NCI-H2081 (cell line): ENCODE results near the gene LRP1B.
A peak's percentile ranks its signal among the peaks of the same experiment; 100 is the strongest.
"Not testable (repeated sequence)": the region's sequence is repeated elsewhere in the genome, so short reads cannot be mapped to it uniquely, and the experiment has no call there.

Experiments
- DNase-seq, 2 experiments: peaks; one replicate each; lab custom pipeline; 2025; lab: John Stamatoyannopoulos, UW

The LRP1B gene

DNA sequence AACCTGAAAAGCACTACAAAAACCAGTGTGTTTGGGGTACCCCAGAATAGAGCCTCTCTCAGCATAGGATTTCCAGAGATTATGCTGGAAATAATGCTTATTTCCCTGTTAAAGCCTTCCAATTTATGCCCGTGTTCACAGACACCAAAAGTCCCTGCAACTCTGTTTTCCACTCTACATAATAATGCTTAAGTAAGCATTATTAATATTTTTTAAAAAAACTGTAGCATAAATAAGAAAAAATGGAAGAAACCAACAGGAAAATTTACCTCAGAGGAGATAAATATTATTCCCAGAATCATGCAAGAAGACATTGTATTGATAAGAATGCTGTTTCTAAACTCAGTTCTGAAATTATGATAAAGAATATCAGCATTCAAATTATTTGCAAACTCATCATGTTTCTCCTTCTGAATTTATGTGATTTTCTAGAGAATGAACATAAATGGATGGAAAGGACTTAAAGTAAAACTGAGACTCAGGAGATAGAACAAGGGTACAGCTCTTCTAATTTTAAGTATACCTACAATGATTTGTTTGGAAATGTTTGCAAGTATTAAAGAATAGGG, 241.7 kb downstream of the LRP1B start:
- no peak for DNase-seq

DNA sequence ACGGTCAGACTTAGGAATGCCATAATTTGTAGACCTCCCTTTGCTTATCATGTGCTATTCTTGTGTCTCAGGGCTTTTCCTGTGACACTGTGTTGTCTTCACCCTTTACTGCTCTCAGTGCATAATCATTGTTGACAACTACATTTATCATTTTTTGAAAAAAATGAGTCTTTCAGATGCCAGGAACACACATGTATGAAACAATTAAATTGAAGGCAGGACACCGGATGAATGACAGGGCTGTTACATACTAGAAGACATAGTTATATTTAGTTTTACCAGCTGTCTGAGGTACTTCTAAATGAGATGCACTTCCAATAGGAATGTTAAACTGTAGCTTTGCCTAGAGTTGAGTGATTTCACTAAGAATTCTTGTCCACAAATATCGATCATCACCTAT, 243.5 kb downstream of the LRP1B start:
- no peak for DNase-seq

DNA sequence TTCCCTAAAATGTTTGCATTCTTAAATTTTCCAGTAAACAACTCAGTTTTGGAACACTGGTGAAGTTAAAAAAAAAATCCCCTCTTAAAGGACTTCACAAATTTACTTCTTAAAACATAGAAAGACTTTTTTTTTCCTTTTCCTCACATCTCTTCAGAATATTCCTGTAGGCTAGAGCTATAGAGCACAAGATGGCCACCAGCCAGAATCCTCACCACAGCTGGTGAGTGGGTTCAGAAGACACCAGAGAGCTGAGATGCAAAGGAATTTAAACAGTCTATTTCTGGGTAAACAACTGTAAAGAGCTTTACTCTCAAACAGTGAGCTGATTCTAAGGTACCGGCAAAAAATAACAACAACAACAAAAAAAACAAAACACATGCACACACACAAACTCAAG, 252.8 kb downstream of the LRP1B start:
- no peak for DNase-seq

DNA sequence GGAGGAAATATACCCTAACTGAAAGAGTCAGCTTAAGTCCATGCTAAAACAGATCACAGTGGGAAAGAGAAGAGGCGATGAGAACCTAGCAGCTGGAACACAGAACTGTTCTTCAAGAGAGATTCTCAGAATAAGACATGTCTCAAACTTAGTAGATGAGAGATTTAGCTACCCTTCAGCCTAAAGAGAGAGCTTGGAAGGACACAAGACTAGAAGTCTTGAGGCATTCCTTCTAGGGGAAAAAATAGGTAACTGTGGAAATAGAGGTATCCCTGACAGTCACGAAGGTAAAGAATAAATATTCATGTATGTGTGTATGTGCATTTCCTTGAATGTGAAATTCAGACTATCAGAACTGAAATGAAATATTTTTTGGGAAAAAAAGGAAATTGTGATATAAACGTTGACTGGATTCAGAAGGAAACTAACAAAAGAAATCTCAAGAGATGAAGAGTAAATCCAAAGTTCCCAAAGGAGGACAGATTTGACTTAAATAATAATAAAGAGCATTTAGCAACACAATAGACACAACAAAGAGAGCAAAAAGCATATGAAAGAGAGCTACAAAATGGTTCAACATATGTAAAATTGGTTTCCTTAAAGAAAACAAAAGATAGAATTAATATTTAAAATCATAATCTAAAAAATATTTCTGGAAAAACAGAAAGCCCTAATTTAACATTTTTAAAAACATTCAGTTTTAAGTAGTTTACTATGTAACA, 258.7 kb downstream of the LRP1B start:
- no peak for DNase-seq

DNA sequence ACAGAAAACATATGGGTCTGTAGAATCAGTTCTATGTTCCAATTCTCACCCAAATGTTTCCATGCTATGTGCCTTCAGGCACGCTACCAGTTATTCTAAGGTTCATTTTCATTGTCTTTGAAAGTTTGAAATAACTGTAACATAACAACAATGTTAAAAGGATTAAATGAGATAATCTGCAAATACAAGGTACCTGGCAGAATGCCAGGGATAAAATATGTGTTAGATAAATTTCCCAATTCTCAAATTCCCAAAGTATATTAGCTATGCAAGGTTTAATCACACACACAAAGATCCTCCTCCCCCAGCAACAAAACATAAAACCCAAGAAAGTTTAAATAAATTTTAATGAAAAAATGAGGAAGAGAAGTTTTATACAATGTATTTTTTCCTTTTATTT, 261.2 kb downstream of the LRP1B start:
- DNase-seq: no peak

DNA sequence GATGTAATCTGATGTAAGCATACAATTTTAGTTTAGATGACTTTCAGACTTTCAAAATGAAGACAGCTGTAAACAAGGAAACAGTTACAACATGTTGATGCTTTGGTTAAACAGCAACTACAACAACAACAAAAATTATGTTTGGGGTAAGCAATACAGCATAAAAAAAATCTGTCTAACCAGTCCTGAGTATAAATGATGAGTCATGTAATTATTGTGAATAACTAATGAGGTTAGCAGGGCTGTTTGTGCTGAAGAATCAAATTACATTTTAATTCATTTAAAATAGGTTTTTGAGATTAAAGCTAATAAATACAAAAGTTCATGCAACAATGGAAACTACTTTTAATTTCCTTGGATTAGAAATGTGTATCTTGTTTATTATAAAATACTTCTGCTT, 266.9 kb downstream of the LRP1B start:
- no peak for DNase-seq

DNA sequence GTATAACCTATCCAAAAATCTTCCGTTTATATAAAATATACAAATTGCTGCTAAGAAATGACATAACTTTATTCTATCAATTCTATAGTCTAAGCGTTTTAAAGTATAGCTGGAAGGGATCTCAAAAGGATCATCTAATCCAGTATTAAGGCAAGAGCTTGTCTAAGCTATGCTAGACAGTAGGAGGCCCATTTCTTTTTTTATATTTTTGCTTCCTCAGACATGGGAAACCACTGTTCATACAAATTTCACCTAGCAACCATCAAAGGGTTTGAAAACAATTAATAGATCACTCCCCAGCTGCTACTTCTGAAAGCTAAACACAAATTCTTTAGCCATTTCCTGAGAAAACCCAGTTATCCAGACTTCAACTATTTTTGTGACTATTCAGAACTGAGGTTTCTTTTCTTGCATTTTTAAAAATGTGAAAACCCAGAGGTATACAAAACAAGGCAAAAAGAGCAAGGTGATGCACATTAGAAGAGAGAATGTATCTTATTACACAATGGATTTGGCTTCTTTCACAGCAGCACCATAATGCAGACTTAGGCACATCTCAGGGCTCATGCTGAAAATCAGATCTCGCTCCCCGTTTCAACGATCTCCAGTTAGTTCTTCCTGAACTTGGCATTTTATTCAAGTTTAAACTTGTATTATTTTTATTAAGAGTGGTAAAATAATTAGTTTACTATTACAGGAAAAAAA, 274.4 kb downstream of the LRP1B start:
- DNase-seq: peak in 1 of 2 experiments; percentile 5

DNA sequence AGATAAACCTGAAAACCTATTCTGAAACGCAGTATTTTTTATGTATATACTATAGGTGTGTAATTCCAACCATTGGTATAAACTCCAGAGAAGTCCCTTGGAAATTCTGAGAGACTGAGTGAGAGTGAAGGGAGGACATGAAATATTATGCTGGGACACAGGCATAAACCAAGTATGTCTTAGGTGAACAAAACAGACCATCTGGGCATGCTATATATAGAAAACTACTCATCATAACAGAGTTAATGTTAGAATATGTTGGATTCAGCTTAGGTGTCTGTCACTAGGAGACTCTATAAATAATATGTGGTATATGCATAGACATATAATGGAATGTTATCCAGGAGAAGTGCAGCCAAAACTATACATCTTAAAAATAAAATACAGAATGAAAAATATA, 282.6 kb downstream of the LRP1B start:
- no peak for DNase-seq

DNA sequence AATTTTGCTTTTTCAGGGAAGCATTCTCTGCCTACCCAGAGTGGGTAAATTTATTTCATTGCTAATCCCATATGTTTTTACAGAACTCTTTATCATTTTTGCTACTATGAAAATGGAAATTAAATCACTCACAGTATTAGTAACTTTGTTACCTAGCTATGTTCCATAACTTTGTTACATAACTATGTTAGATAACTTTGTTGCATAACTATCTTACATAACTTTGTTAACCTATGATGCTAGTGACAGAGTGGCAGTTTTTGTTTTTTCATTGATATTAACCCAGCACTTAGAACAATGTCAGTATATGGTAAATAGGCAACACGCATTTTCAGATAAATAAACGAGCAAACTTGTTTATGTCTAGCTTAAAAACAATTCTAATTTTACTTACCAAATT, 286.6 kb downstream of the LRP1B start:
- DNase-seq: no peak

DNA sequence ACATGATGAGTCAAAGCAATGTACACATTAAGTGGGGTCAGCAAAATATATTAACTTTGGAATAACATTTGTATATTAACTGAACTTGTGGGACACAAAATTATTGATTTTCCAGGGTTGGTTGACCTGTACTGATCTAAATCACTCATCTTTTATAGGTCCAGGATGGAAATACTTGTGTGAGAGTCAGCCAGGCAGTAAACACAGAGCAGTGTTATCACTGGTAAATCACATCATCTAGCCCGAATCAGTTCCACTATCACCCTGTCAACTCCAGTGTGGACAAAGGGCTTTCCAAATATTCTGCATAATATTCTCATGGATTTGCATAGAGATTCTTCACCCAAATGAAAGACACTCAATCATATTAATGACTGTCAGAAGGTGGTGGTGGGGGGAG, 295.7 kb downstream of the LRP1B start:
- no peak for DNase-seq

DNA sequence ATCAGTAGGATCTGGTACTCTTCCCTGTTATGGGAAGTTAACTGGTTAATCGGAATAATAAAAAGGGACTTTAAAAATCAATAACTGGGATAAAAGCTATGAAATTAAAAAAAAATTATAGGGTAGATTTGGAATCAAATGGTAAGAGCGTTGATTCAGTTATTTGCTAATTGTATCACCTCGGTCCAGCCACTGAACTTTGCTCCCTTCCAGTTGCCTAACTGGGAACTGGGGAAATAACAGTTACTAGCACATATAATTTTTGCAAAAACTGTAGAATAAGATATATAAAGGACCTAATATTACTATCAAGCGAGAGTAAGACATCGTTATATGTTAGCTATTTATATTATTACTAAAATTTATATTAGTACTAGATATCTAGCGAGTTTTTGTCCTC, 302.1 kb downstream of the LRP1B start:
- DNase-seq: no peak

DNA sequence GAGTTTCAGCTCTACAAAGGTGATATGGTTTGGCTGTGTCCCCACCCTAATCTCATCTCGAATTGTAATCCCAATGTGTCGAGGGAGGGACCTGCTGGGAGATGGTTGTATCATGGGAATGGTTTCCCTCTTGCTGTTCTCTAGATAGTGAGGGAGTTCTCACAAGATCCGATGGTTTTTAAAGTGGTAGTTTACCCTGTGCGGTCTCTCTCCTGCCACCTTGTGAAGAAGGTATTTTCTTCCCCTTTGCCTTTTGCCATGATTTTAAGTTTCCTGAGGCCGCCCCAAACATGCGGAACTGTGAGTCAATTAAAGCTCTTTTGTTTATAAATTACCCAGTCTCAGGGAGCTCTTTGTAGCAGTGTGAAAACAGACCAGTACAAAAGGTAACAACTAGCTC, 306.0 kb downstream of the LRP1B start:
- no peak for DNase-seq

DNA sequence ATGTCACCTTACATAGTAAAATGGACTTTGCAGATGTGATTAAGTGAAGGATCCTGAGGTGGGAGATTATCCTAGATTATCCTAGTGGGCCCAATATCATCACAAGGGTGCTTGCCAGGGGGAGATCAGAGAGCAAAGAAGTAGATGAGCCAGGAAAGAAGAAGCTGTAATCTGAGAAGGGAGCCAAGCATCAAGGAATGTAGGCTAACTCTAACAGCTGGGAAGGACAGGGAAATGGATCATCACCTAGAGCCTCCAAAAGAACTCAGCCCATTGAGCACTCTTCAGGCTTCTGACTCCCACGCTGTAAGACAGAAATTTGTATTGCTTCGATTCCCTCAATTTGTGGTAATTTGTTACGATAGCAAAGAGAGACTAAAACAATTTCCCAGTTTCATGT, 309.9 kb downstream of the LRP1B start:
- DNase-seq: no peak

DNA sequence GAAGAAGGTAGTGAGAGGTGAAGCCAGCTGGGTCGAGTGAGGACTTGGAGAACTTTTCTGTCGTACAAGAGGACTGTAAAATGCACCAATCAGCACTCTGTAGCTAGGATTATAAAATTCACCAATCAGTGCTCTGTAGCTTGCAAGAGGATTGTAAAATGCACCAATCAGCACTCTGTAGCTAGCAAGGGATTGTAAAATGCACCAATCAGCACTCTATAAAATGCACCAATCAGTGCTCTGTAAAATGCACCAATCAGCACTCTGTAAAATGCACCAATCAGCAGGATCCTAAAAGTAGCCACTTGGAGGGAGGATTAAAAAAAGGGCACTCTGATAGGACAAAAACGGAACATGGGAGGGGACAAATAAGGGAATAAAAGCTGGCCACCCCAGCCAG, 315.5 kb downstream of the LRP1B start:
- not testable (repeated sequence) for DNase-seq

DNA sequence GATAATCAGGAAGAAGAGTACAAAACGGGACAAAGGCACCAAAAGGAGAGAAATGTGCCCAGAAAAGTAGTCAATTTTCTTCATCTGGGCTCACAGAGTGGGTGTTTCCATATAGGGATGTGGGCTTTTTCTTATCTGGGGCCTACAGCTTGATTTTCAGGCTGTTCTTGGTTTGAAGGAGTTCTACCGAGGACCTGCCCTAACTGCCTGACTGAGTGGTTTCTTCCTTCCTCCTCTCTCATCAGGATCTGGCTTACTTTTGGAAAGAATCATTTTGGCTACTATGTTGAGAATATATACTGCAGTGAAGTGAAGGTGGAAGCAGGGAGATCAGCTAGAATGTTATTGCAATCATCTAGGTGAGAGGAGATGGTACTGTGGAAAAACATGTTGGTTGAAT, 316.7 kb downstream of the LRP1B start:
- no peak for DNase-seq

DNA sequence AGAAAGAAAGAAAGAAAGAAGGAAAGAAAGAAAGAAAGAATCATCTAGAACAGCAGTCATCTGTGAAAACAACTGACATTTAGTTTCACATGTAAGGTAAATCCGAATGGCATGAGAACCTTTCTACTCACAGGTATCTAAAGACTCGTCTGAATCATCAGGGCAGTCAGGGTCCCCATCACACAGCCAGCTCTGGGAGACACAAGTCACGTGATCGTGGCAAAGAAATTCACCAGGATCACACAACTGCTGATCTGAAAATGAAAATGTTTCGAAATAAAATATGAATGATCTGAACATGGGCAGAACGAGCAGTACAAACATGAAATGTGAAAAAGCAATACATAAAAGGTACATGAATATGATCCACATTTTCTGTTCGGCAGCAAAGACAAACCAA, 320.7 kb downstream of the LRP1B start:
- no peak for DNase-seq

DNA sequence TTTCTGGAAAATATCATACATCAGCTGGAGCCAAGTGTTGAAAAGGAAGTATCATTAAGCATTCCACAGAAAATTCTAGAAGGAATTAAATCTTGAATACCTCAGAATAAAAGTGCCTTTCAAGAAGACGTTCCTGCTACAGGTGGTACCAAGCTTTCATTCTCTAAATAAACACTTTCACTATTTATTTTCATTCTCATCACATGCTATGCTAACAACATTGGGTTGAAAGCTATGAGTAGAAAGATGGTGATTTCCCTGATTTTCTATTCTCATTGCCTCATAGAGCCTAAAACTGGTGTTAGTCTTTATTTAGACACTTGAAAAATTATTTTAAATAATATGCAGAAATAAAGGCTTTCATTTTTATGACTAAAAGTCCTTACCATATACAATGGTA, 324.7 kb downstream of the LRP1B start:
- no peak for DNase-seq

DNA sequence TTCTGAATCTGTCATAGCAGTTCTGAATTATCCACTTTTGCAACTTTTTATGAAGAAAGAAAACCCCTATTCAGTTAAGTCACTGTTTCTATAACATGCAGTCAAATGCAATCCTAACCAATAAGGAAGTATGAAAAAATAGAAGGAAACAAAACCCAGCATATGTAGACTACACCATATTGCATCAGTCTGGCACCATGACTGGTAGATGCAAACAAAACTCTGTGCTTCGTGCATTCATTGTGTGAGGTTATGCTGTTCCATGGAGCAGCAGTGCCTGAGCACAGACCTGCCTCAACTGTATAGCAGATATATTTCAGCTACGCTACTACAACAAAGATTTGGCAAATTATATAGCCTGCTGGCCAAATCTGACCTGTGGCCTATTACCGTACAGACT, 325.5 kb downstream of the LRP1B start:
- no peak for DNase-seq

DNA sequence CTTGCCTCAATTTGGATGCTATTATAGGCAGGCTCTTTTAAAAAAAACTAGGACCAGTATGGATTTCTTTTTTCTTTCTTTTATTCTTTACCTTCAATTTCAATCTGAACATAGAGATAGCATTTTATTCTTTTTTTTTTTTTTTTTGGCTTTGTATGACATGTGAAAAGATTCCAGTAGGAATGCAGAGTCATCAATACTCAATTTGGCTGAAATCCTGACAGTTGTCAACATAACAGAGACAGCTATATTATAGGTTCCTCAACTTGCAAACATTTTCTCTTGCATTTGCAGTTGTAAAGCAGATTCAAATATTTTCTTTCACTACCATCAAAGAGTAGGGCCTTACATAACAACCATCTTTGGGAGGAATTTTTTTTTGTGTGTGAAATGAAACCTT, 334.4 kb downstream of the LRP1B start:
- DNase-seq: no peak

DNA sequence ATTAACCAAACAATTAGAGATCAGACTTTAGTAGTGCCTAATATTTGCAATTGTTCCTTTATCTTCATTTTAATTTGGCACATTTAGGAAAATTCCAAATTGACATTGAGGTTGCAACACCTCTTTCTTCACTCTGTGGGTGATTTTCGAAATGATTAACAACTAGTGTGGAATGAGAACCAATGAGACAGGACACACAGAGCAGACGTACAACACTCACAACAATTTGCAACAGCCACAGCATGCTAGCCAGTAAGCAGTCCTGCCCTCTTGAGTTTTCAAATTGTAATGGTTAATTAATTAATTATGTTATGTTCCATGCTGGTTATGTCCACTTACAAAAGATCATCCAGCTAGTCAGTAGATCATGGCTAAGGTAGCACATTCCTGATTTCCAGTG, 339.3 kb downstream of the LRP1B start:
- DNase-seq: no peak

DNA sequence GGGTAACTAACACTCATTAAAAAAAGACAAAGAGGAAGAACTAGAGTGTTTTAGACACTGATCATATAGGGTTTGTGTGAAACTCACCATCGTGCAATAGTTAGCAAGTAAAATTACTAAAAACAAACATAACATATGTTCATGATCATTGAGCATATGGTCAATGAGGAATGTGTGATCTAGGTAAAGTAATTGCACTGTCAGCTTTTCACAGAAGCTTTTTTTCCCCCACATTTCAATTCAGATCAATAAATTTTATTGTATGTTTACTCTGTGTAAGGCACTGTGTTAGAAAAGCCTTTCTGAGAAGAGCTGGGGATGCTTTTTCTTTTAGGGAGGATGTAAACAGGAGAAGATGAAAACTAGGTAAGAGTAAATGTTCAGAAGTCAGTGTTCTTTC, 348.2 kb downstream of the LRP1B start:
- DNase-seq: no peak

DNA sequence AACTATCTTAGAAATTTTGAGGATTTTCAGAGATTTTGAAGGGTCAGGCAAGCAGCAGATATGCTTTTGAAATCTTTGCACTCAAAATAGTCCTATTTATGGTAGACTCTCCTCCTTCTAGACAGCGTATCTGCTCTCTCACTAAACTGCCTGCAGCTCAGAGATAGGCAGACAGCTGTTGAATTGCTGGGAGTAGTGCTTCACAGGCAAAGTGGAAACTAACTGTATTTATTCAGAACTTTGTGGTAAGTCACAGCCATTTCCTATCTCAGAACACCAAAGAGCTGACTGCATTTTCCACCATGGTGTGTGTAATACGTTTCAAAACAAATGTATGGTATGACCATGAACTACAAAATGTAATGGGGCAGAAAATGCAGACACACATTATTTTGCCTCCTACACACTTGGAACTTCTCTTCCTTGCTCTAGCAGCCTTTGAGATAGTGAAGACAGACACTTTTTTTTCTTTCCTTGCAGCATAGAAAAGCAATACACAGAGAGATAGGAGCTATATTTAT, 352.4 kb downstream of the LRP1B start:
- DNase-seq: no peak

DNA sequence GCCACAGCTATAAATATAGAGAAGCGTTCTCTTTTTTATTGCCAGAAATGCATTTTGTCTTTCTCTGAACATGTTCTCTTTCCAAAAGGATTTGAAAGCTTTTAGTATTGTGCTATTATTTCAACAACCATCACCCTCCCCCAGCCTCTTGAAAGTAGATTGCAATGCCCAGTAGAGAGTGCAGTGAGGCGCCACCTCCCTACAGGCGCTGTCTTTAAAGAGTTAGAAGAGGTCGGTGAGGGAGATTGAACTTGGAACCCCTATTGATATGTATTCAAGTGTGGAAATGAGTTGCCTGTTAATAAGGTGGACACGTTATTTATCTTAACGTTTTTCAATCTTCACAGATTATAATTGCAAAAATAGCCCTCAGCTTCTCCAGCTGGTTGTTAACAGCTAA, 360.3 kb downstream of the LRP1B start:
- no peak for DNase-seq
